SK-N-SH (cell line): ENCODE measurements around the gene RIPOR2.

ENCODE experiments used
- CHD2 ChIP-seq: fragments of 150-350 bp; IDR thresholded peaks from 2 replicates; pipeline ENCODE4 v1.6.1; 2018; ENCODE audit warnings: low read length; ENCODE audit not compliant: partially characterized antibody
- EZH2phosphoT487 ChIP-seq: fragments of 200-600 bp; sonication (generic); IDR thresholded peaks from 2 replicates; pipeline ENCODE4 v1.6.1; 2017; ENCODE audit warnings: low read depth, mixed run types, mild to moderate bottlenecking, antibody characterized with exemption, moderate library complexity, borderline replicate concordance
- JUND ChIP-seq: IDR thresholded peaks from 2 replicates; pipeline ENCODE4 v1.4.0; 2012
- MXI1 ChIP-seq: IDR thresholded peaks from 2 replicates; pipeline ENCODE4 v1.6.1; 2012; ENCODE audit warnings: mild to moderate bottlenecking, low read depth, low read length, improper control_type of control experiment
- POLR2AphosphoS5 ChIP-seq: IDR thresholded peaks from 2 replicates; pipeline ENCODE4 v1.6.1; 2012; ENCODE audit warnings: low read depth, low read length
- TF ChIP-seq, protein P1 (sequence below): IDR thresholded peaks from 2 replicates; pipeline ENCODE4 v1.6.1; 2012; ENCODE audit warnings: mild to moderate bottlenecking, low read depth, low read length, moderate library complexity
- TF ChIP-seq, protein P2 (sequence below): fragments of 200-600 bp; sonication (generic); IDR thresholded peaks from 2 replicates; pipeline ENCODE4 v1.6.1; 2017; ENCODE audit warnings: antibody characterized with exemption, mild to moderate bottlenecking, moderate library complexity
- TF ChIP-seq, protein P3 (sequence below): IDR thresholded peaks from 2 replicates; pipeline ENCODE4; 2012
- TF ChIP-seq, protein P4 (sequence below): IDR thresholded peaks from 2 replicates; pipeline ENCODE4 v1.4.0; 2012; ENCODE audit warnings: low read depth

DNA sequence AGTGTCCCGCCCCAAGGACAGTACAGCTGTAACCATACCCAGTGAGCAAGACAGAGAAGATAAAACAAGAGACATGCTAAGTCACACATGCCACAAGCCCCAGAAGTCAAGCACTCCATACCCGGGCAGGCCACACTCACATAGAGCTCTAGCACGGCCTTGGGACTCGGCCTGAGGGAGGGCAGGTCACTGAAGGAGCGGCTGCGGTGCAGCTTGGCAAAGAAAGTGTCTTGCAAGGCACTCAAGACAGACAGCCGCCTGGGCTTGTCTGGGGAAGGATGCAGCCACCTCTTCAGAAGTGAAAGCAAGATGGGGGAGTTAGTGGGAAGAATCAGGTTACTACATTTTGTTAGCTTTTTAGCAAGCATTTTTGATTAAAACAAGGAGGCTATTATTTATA, 88.4 kb downstream of the RIPOR2 start:
- TF ChIP-seq, protein P1, sequence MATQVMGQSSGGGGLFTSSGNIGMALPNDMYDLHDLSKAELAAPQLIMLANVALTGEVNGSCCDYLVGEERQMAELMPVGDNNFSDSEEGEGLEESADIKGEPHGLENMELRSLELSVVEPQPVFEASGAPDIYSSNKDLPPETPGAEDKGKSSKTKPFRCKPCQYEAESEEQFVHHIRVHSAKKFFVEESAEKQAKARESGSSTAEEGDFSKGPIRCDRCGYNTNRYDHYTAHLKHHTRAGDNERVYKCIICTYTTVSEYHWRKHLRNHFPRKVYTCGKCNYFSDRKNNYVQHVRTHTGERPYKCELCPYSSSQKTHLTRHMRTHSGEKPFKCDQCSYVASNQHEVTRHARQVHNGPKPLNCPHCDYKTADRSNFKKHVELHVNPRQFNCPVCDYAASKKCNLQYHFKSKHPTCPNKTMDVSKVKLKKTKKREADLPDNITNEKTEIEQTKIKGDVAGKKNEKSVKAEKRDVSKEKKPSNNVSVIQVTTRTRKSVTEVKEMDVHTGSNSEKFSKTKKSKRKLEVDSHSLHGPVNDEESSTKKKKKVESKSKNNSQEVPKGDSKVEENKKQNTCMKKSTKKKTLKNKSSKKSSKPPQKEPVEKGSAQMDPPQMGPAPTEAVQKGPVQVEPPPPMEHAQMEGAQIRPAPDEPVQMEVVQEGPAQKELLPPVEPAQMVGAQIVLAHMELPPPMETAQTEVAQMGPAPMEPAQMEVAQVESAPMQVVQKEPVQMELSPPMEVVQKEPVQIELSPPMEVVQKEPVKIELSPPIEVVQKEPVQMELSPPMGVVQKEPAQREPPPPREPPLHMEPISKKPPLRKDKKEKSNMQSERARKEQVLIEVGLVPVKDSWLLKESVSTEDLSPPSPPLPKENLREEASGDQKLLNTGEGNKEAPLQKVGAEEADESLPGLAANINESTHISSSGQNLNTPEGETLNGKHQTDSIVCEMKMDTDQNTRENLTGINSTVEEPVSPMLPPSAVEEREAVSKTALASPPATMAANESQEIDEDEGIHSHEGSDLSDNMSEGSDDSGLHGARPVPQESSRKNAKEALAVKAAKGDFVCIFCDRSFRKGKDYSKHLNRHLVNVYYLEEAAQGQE: no peak
- TF ChIP-seq, protein P2, sequence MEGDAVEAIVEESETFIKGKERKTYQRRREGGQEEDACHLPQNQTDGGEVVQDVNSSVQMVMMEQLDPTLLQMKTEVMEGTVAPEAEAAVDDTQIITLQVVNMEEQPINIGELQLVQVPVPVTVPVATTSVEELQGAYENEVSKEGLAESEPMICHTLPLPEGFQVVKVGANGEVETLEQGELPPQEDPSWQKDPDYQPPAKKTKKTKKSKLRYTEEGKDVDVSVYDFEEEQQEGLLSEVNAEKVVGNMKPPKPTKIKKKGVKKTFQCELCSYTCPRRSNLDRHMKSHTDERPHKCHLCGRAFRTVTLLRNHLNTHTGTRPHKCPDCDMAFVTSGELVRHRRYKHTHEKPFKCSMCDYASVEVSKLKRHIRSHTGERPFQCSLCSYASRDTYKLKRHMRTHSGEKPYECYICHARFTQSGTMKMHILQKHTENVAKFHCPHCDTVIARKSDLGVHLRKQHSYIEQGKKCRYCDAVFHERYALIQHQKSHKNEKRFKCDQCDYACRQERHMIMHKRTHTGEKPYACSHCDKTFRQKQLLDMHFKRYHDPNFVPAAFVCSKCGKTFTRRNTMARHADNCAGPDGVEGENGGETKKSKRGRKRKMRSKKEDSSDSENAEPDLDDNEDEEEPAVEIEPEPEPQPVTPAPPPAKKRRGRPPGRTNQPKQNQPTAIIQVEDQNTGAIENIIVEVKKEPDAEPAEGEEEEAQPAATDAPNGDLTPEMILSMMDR: no peak
- TF ChIP-seq MXI1: no peak
- TF ChIP-seq, protein P3, sequence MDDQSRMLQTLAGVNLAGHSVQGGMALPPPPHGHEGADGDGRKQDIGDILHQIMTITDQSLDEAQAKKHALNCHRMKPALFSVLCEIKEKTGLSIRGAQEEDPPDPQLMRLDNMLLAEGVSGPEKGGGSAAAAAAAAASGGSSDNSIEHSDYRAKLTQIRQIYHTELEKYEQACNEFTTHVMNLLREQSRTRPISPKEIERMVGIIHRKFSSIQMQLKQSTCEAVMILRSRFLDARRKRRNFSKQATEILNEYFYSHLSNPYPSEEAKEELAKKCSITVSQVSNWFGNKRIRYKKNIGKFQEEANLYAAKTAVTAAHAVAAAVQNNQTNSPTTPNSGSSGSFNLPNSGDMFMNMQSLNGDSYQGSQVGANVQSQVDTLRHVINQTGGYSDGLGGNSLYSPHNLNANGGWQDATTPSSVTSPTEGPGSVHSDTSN: no peak
- TF ChIP-seq JUND: no peak
- no peak for TF ChIP-seq EZH2phosphoT487
- TF ChIP-seq, protein P4, sequence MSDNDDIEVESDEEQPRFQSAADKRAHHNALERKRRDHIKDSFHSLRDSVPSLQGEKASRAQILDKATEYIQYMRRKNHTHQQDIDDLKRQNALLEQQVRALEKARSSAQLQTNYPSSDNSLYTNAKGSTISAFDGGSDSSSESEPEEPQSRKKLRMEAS: no peak
- no peak for TF ChIP-seq POLR2AphosphoS5
- TF ChIP-seq CHD2: no peak
